Neural cell (in vitro differentiated cells): ENCODE data around the gene TET1.
"Not testable (repeated sequence)": the region's sequence is repeated elsewhere in the genome, so short reads cannot be mapped to it uniquely, and the experiment has no call there.

Experiments used
- EP300 ChIP-seq: fragments of 450-650 bp; conservative IDR thresholded peaks from 2 replicates; pipeline ENCODE4 v1.6.1; 2014; ENCODE audit warnings: antibody characterized with exemption, mild to moderate bottlenecking, moderate library complexity; ENCODE audit not compliant: poor library complexity, severe bottlenecking
- EZH2 ChIP-seq: fragments of 200-600, 300-800 bp; shearing (Covaris generic), sonication (generic); IDR thresholded peaks from 2 replicates; pipeline ENCODE4 v1.6.1; 2014; ENCODE audit warnings: antibody characterized with exemption, low read length, borderline replicate concordance, mild to moderate bottlenecking; ENCODE audit not compliant: insufficient read depth, poor library complexity, severe bottlenecking
- MXI1 ChIP-seq: fragments of 450-650 bp; conservative IDR thresholded peaks from 2 replicates; pipeline ENCODE4 v1.6.1; 2014; ENCODE audit warnings: antibody characterized with exemption, mild to moderate bottlenecking; ENCODE audit not compliant: poor library complexity, severe bottlenecking
- POLR2AphosphoS5 ChIP-seq: IDR thresholded peaks from 2 replicates; pipeline ENCODE4 v1.6.1; 2012
- SMC3 ChIP-seq: fragments of 450-650 bp; conservative IDR thresholded peaks from 2 replicates; pipeline ENCODE4 v1.6.1; 2014; ENCODE audit warnings: antibody characterized with exemption, mild to moderate bottlenecking, moderate library complexity; ENCODE audit not compliant: poor library complexity
- TF ChIP-seq, protein P1 (sequence below): IDR thresholded peaks from 2 replicates; pipeline ENCODE4 v1.6.1; 2012; ENCODE audit warnings: borderline replicate concordance
- TF ChIP-seq, protein P2 (sequence below): fragments of 450-650 bp; IDR thresholded peaks from 2 replicates; pipeline ENCODE4 v1.5.1; 2014; ENCODE audit warnings: antibody characterized with exemption, mild to moderate bottlenecking, moderate library complexity; ENCODE audit not compliant: poor library complexity, severe bottlenecking

DNA sequence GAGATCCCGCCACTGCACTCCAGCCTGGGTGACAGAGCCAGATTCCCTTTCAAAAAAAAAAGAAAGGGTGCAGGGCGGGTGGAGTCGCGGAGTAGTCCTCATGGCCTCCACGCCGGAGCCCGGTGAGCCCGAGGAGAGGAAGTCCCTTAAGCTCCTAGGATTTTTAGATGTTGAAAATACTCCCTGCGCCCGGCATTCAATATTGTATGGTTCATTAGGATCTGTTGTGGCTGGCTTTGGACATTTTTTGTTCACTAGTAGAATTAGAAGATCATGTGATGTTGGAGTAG is 72.1 kb downstream of the TET1 start:
- not testable (repeated sequence) for TF ChIP-seq EZH2, MXI1, SMC3, EP300, POLR2AphosphoS5
- TF ChIP-seq, protein P1, sequence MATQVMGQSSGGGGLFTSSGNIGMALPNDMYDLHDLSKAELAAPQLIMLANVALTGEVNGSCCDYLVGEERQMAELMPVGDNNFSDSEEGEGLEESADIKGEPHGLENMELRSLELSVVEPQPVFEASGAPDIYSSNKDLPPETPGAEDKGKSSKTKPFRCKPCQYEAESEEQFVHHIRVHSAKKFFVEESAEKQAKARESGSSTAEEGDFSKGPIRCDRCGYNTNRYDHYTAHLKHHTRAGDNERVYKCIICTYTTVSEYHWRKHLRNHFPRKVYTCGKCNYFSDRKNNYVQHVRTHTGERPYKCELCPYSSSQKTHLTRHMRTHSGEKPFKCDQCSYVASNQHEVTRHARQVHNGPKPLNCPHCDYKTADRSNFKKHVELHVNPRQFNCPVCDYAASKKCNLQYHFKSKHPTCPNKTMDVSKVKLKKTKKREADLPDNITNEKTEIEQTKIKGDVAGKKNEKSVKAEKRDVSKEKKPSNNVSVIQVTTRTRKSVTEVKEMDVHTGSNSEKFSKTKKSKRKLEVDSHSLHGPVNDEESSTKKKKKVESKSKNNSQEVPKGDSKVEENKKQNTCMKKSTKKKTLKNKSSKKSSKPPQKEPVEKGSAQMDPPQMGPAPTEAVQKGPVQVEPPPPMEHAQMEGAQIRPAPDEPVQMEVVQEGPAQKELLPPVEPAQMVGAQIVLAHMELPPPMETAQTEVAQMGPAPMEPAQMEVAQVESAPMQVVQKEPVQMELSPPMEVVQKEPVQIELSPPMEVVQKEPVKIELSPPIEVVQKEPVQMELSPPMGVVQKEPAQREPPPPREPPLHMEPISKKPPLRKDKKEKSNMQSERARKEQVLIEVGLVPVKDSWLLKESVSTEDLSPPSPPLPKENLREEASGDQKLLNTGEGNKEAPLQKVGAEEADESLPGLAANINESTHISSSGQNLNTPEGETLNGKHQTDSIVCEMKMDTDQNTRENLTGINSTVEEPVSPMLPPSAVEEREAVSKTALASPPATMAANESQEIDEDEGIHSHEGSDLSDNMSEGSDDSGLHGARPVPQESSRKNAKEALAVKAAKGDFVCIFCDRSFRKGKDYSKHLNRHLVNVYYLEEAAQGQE: not testable (repeated sequence)
- TF ChIP-seq, protein P2, sequence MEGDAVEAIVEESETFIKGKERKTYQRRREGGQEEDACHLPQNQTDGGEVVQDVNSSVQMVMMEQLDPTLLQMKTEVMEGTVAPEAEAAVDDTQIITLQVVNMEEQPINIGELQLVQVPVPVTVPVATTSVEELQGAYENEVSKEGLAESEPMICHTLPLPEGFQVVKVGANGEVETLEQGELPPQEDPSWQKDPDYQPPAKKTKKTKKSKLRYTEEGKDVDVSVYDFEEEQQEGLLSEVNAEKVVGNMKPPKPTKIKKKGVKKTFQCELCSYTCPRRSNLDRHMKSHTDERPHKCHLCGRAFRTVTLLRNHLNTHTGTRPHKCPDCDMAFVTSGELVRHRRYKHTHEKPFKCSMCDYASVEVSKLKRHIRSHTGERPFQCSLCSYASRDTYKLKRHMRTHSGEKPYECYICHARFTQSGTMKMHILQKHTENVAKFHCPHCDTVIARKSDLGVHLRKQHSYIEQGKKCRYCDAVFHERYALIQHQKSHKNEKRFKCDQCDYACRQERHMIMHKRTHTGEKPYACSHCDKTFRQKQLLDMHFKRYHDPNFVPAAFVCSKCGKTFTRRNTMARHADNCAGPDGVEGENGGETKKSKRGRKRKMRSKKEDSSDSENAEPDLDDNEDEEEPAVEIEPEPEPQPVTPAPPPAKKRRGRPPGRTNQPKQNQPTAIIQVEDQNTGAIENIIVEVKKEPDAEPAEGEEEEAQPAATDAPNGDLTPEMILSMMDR: not testable (repeated sequence)
